Measurements from ENCODE around the gene SERPINB6.
A peak's percentile ranks its signal among the peaks of the same experiment; 100 is the strongest.
"Not testable (repeated sequence)": the region's sequence is repeated elsewhere in the genome, so short reads cannot be mapped to it uniquely, and the experiment has no call there.

SERPINB6 gene

GRCh38 chr6:2919886-2920285 lies 51.5 kb downstream of the SERPINB6 start:
- H3K9me3 Mint-ChIP-seq: peaks cover 3% of the 10 kb centered on the region in 2 donors
- DNase-seq (no peak), ATAC-seq (replicated peaks) (no peak)
- H3K4me3 Mint-ChIP-seq: no peak overlapping the region
- peaks cover 3 to 4% of the 10 kb centered on the region in 2 donors for H3K36me3 Mint-ChIP-seq
- H3K27me3 Mint-ChIP-seq: no peaks in the 10 kb centered on the region
- H3K27ac Mint-ChIP-seq: no peak overlapping the region
- H3K4me1 Mint-ChIP-seq: peaks cover 17 to 27% of the 10 kb centered on the region in 2 donors

- DNase-seq: no peak
- Mint-ChIP-seq H3K4me1 (peaks cover 17 to 27% of the 10 kb centered on the region in 2 donors), H3K4me3 (no peak overlapping the region), H3K27me3 (no peaks in the 10 kb centered on the region), H3K9me3 (peaks cover 3% of the 10 kb centered on the region in 2 donors), H3K27ac (peak overlapping the region; percentile 78), H3K36me3 (peaks cover 3 to 4% of the 10 kb centered on the region in 2 donors)
- ATAC-seq (replicated peaks): no peak
Observed at GRCh38 chr6:2919401-2919800, 52.0 kb downstream of the SERPINB6 start.

- Mint-ChIP-seq H3K27ac (peak overlapping the region; percentile 78), H3K4me1 (peaks cover 17 to 27% of the 10 kb centered on the region in 2 donors), H3K9me3 (peaks cover 3% of the 10 kb centered on the region in 2 donors), H3K36me3 (peaks cover 3 to 4% of the 10 kb centered on the region in 2 donors), H3K4me3 (no peak overlapping the region), H3K27me3 (no peaks in the 10 kb centered on the region)
- ATAC-seq (replicated peaks) (peak; percentile 25 to 42), DNase-seq (no peak)
Observed at GRCh38 chr6:2918936-2919335, 52.4 kb downstream of the SERPINB6 start.

- peaks cover 3% of the 10 kb centered on the region in 2 donors for H3K9me3 Mint-ChIP-seq
- no peak overlapping the region for H3K27ac Mint-ChIP-seq
- peaks cover 3 to 4% of the 10 kb centered on the region in 2 donors for H3K36me3 Mint-ChIP-seq
- DNase-seq (no peak), ATAC-seq (replicated peaks) (no peak)
- H3K27me3 Mint-ChIP-seq: no peaks in the 10 kb centered on the region
- H3K4me1 Mint-ChIP-seq: peaks cover 17 to 27% of the 10 kb centered on the region in 2 donors
- no peak overlapping the region for H3K4me3 Mint-ChIP-seq
Observed at GRCh38 chr6:2917801-2918445, 53.4 kb downstream of the SERPINB6 start.

GRCh38 chr6:2917065-2917464 lies 54.3 kb downstream of the SERPINB6 start:
- no peak for ATAC-seq (replicated peaks)
- H3K27ac Mint-ChIP-seq: no peak overlapping the region

GRCh38 chr6:2916158-2916925 lies 55.0 kb downstream of the SERPINB6 start:
- no peak overlapping the region for H3K4me3 Mint-ChIP-seq
- peaks cover 22 to 34% of the 10 kb centered on the region in 2 donors for H3K4me1 Mint-ChIP-seq
- peaks cover 3 to 4% of the 10 kb centered on the region in 2 donors for H3K36me3 Mint-ChIP-seq
- DNase-seq: no peak
- H3K27me3 Mint-ChIP-seq: no peaks in the 10 kb centered on the region
- H3K27ac Mint-ChIP-seq: no peak overlapping the region
- H3K9me3 Mint-ChIP-seq: peaks cover 3% of the 10 kb centered on the region in 2 donors
- no peak for ATAC-seq (replicated peaks)

More at GRCh38 chr6:2917065-2917464, 54.3 kb downstream of the SERPINB6 start:
- no peaks in the 10 kb centered on the region for H3K27me3 Mint-ChIP-seq
- H3K4me3 Mint-ChIP-seq: no peak overlapping the region
- H3K36me3 Mint-ChIP-seq: peaks cover 3 to 4% of the 10 kb centered on the region in 2 donors
- peaks cover 17 to 27% of the 10 kb centered on the region in 2 donors for H3K4me1 Mint-ChIP-seq
- H3K9me3 Mint-ChIP-seq: peaks cover 3% of the 10 kb centered on the region in 2 donors
- no peak for DNase-seq

GRCh38 chr6:2915150-2915549 lies 56.2 kb downstream of the SERPINB6 start:
- H3K27me3 Mint-ChIP-seq: no peaks in the 10 kb centered on the region
- H3K9me3 Mint-ChIP-seq: peaks cover 3% of the 10 kb centered on the region in 2 donors
- H3K36me3 Mint-ChIP-seq: peaks cover 3 to 4% of the 10 kb centered on the region in 2 donors
- ATAC-seq (replicated peaks): no peak
- H3K27ac Mint-ChIP-seq: no peak overlapping the region
- H3K4me1 Mint-ChIP-seq: peaks cover 30 to 46% of the 10 kb centered on the region in 2 donors
- no peak overlapping the region for H3K4me3 Mint-ChIP-seq
- no peak for DNase-seq

GRCh38 chr6:2914318-2914660 lies 57.1 kb downstream of the SERPINB6 start:
- Mint-ChIP-seq H3K27ac (no peak overlapping the region), H3K4me3 (no peak overlapping the region), H3K9me3 (peaks cover 1% of the 10 kb centered on the region in 2 donors), H3K36me3 (peaks cover 1% of the 10 kb centered on the region in 2 donors), H3K27me3 (no peaks in the 10 kb centered on the region), H3K4me1 (peaks cover 31 to 50% of the 10 kb centered on the region in 2 donors)
- DNase-seq (no peak), ATAC-seq (replicated peaks) (no peak)

GRCh38 chr6:2913621-2914317 lies 57.6 kb downstream of the SERPINB6 start:
- Mint-ChIP-seq H3K9me3 (no peaks in the 10 kb centered on the region), H3K36me3 (no peaks in the 10 kb centered on the region), H3K27me3 (no peaks in the 10 kb centered on the region), H3K4me3 (no peak overlapping the region), H3K4me1 (peaks cover 31 to 50% of the 10 kb centered on the region in 2 donors), H3K27ac (no peak overlapping the region)
- DNase-seq (no peak), ATAC-seq (replicated peaks) (no peak)

GRCh38 chr6:2911171-2911570 lies 60.2 kb downstream of the SERPINB6 start:
- H3K27ac Mint-ChIP-seq: peak overlapping the region; percentile 89

GRCh38 chr6:2909718-2910117 lies 61.6 kb downstream of the SERPINB6 start:
- Mint-ChIP-seq H3K4me3 (peak overlapping the region; percentile 42 to 70), H3K27ac (no peak overlapping the region)
- no peak for ATAC-seq (replicated peaks)

More at GRCh38 chr6:2911171-2911570, 60.2 kb downstream of the SERPINB6 start:
- peaks cover 41 to 52% of the 10 kb centered on the region in 2 donors for H3K4me1 Mint-ChIP-seq
- H3K36me3 Mint-ChIP-seq: no peaks in the 10 kb centered on the region
- DNase-seq: peak; percentile 77
- H3K4me3 Mint-ChIP-seq: peak overlapping the region; percentile 64 to 78
- ATAC-seq (replicated peaks): peak; percentile 95 to 96
- no peaks in the 10 kb centered on the region for H3K27me3 Mint-ChIP-seq
- H3K9me3 Mint-ChIP-seq: peaks cover 0 to 2% of the 10 kb centered on the region in 2 donors

GRCh38 chr6:2909051-2909606 lies 62.2 kb downstream of the SERPINB6 start:
- not testable (repeated sequence) for ATAC-seq (replicated peaks); DNase-seq; H3K9me3 Mint-ChIP-seq; H3K36me3 Mint-ChIP-seq; H3K27me3 Mint-ChIP-seq; H3K4me3 Mint-ChIP-seq; H3K27ac Mint-ChIP-seq
- peaks cover 46 to 55% of the 10 kb centered on the region in 2 donors for H3K4me1 Mint-ChIP-seq

More at GRCh38 chr6:2909718-2910117, 61.6 kb downstream of the SERPINB6 start:
- H3K9me3 Mint-ChIP-seq: peaks cover 0 to 2% of the 10 kb centered on the region in 2 donors
- no peaks in the 10 kb centered on the region for H3K36me3 Mint-ChIP-seq
- H3K4me1 Mint-ChIP-seq: peaks cover 44 to 55% of the 10 kb centered on the region in 2 donors
- no peaks in the 10 kb centered on the region for H3K27me3 Mint-ChIP-seq
- no peak for DNase-seq

GRCh38 chr6:2908516-2908915 lies 62.9 kb downstream of the SERPINB6 start:
- H3K27me3 Mint-ChIP-seq; ATAC-seq (replicated peaks); DNase-seq; H3K9me3 Mint-ChIP-seq; H3K4me3 Mint-ChIP-seq; H3K36me3 Mint-ChIP-seq; H3K27ac Mint-ChIP-seq: not testable (repeated sequence)
- peaks cover 46 to 56% of the 10 kb centered on the region in 2 donors for H3K4me1 Mint-ChIP-seq

Measured in stimulated activated naive B cell treated with anti-CD40 and anti-IgM and Interleukin-4, amounts not matched to agents 10 μg/mL and 1 μg/mL and 100 μg/mL, for 72 hours (primary cell).